IMR-90 (cell line): ENCODE data around the gene FUT4.

ENCODE experiments used
- BHLHE40 ChIP-seq: fragments of 150-350 bp; IDR thresholded peaks from 2 replicates; pipeline ENCODE4 v1.6.1; 2016; ENCODE audit warnings: mild to moderate bottlenecking, low read depth, low read length
- CEBPB ChIP-seq: IDR thresholded peaks from 2 replicates; pipeline ENCODE4 v1.6.1; 2012; ENCODE audit warnings: low read depth, low read length, improper control_type of control experiment
- CHD1 ChIP-seq: IDR thresholded peaks from 2 replicates; pipeline ENCODE4 v1.6.1; 2012; ENCODE audit warnings: low read depth, low read length, improper control_type of control experiment
- CTCF ChIP-seq: conservative IDR thresholded peaks from 2 replicates; pipeline ENCODE4 v1.5.1; 2012; ENCODE audit warnings: mild to moderate bottlenecking, low read depth, low read length, improper control_type of control experiment
- ELK1 ChIP-seq: fragments of 150-350 bp; IDR thresholded peaks from 2 replicates; pipeline ENCODE4 v1.6.1; 2016; ENCODE audit warnings: low read depth, mild to moderate bottlenecking, low read length, moderate library complexity, borderline replicate concordance
- MAFK ChIP-seq: IDR thresholded peaks from 2 replicates; pipeline ENCODE4 v1.6.1; 2012; ENCODE audit warnings: low read depth, low read length, improper control_type of control experiment
- MAZ ChIP-seq: IDR thresholded peaks from 2 replicates; pipeline ENCODE4 v1.6.1; 2012; ENCODE audit warnings: low read depth, mild to moderate bottlenecking, low read length, improper control_type of control experiment, moderate library complexity, borderline replicate concordance
- NFE2L2 ChIP-seq: fragments of 150-350 bp; IDR thresholded peaks from 2 replicates; pipeline ENCODE4 v1.6.1; 2016; ENCODE audit warnings: low read depth, mild to moderate bottlenecking, low read length
- POLR2A ChIP-seq: IDR thresholded peaks from 2 replicates; pipeline ENCODE4 v1.6.1; 2012; ENCODE audit warnings: mild to moderate bottlenecking, low read depth, low read length
- RAD21 ChIP-seq: IDR thresholded peaks from 2 replicates; pipeline ENCODE4 v1.6.1; 2012; ENCODE audit warnings: low read length, improper control_type of control experiment
- RCOR1 ChIP-seq: IDR thresholded peaks from 2 replicates; pipeline ENCODE4 v1.6.1; 2012; ENCODE audit warnings: mild to moderate bottlenecking, low read length, improper control_type of control experiment; ENCODE audit not compliant: insufficient replicate concordance
- RFX5 ChIP-seq: IDR thresholded peaks from 2 replicates; pipeline ENCODE4 v1.8.0; 2012; ENCODE audit warnings: low read depth, mild to moderate bottlenecking, low read length, moderate library complexity
- SMC3 ChIP-seq: fragments of 150-350 bp; IDR thresholded peaks from 2 replicates; pipeline ENCODE4 v1.6.1; 2016; ENCODE audit warnings: low read depth, mild to moderate bottlenecking, antibody characterized with exemption, low read length, moderate library complexity
- USF2 ChIP-seq: fragments of 150-350 bp; IDR thresholded peaks from 2 replicates; pipeline ENCODE4 v1.6.1; 2017; ENCODE audit warnings: mild to moderate bottlenecking, antibody characterized with exemption, low read length, low read depth

GRCh38 chr11:94558932-94559331 is 15.2 kb downstream of the FUT4 start:
- TF ChIP-seq CEBPB = no peak
- TF ChIP-seq ELK1 = no peak
- no peak for TF ChIP-seq CTCF
- no peak for TF ChIP-seq SMC3
- TF ChIP-seq CHD1 = no peak
- TF ChIP-seq RAD21 = no peak
- no peak for TF ChIP-seq MAFK
- no peak for TF ChIP-seq USF2
- no peak for TF ChIP-seq POLR2A
- no peak for TF ChIP-seq BHLHE40
- TF ChIP-seq RFX5 = no peak
- no peak for TF ChIP-seq MAZ
- TF ChIP-seq NFE2L2 = no peak
- TF ChIP-seq RCOR1 = no peak
